ENCODE measurements around the gene FRAS1. TPM values are rescaled to one million over a fixed set of nuclear protein-coding genes. Genes with fewer than 3 reads are reported as not detected.

The FRAS1 gene
- polyA plus RNA-seq, 2 of the 4 experiments (the other 2 are of a cell fraction), result 2.3 to 5.8 TPM

DNA sequence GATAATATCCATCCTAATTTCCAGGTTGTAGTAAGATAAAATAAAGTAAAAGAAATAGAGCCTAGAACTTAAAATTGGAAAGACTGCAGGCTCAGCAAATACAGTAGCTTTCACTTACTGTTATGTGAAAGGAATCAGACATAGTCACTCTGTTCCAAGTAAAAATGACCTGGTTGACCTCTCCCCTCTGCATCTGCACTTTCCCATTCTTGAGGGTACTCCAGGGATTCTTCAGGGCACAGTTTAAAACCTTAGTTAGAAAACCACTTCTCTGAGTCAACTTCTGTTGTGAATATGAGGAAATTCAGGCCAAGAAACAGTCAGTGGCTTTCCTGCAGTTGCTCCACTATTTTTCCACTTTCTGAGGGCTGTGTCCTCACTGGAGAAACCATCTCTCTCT lies 42.9 kb downstream of the FRAS1 start:
- FAIRE-seq, result no peak
- ATAC-seq, result no peak
- CTCF ChIA-PET, result no interaction called here

DNA sequence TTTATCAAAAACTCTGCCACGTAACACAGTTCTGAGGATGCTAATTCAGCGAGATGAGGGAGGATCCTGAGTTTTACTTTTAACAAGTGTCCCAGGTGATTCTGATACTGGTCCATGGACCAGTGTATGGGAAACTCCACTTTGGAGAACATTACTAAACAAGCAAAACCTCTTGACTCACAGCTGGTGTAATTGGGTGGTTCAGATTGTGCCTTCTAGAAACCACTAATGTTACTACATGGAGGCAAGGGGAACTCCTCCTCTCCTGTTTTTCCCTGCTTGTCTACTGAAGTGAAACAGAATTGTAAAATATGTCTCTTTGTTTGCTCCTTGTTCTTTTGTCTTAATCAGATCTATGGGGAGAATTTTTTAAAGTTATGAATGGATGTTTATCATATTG lies 62.6 kb downstream of the FRAS1 start:
- FAIRE-seq, result no peak
- ChIA-PET POLR2A (no interaction called here), CTCF (no interaction called here)
- Histone ChIP-seq H3K4me1 (no peaks in the 10 kb centered on the region), H3K4me3 (no peak overlapping the region), H3K4me2 (no peak overlapping the region), H3K27ac (no peak overlapping the region), H3K9me3 (no peaks in the 10 kb centered on the region)
- DNase-seq (ENCODE audit: low read depth in 1 of 2, low spot score in 1 of 2), result no peak
- no peak for ATAC-seq
- WGBS (ENCODE audit: missing lambda C conversion rate), result 75% methylated on average over 2 of the region's 2 CpGs
- TF ChIP-seq NPAS2 (CRISPR knock-in tag; IDR thresholded peaks at IDR 0.05; ENCODE audit: borderline replicate concordance) (no peak), JUNB (IDR thresholded peaks at IDR 0.05) (no peak)

More for the DNA sequence above, 42.9 kb downstream of the FRAS1 start:
- DNase-seq (ENCODE audit: low read depth in 1 of 2, low spot score in 1 of 2), result no peak
- TF ChIP-seq ZC3H11A (IDR thresholded peaks at IDR 0.05), result no peak
- TF ChIP-seq MAFK (IDR thresholded peaks at IDR 0.05; ENCODE audit: partially characterized antibody), result peak; percentile 12
- TF ChIP-seq MAZ (IDR thresholded peaks at IDR 0.05; ENCODE audit: borderline replicate concordance, low read depth, low read length), result no peak
- H3K4me3 ChIP-seq, result no peak overlapping the region
- H3K27ac ChIP-seq, result no peak overlapping the region
- no peaks in the 10 kb centered on the region for H3K9me3 ChIP-seq
- H3K4me2 ChIP-seq, result no peak overlapping the region
- POLR2A ChIA-PET, result no interaction called here
- no peaks in the 10 kb centered on the region for H3K4me1 ChIP-seq

DNA sequence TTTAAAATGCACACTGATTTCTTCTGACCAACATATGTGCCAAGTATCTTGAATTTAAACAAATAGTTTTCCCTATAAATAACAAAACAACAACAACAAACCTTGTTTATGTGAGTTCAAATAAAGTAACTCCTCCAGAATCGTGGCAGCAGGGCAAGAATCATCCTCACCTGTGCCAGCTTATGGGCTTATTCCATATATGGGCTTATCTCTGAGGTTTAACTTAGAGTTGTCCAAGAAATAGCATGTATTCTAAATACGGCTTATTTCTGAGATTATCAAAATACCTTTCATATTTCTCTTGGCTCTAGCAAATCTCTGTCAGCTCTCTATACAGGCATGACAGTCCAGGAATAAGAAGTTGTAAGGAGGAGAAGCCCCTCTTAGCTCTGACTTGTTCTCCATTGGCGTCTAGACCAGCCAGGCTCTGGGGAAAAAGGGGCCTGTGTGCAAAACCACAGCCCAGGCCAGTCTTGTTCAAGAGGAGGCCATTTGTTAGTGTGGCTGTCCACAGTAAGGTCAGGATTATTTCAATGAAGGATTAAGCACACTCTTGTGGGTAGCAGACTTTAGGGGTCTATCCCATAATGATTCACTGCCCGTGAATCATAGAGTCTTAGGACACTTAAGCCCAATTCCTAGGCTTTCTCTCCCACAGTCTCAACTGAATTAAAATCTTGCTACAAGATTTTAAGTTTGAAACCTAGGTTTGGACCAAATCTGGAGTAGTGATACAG lies 63.2 kb downstream of the FRAS1 start:
- H3K27ac ChIP-seq, result no peak overlapping the region
- FAIRE-seq (no peak), ATAC-seq (no peak), DNase-seq (ENCODE audit: low read depth in 1 of 2, low spot score in 1 of 2) (no peak)
- TF ChIP-seq, protein P1, sequence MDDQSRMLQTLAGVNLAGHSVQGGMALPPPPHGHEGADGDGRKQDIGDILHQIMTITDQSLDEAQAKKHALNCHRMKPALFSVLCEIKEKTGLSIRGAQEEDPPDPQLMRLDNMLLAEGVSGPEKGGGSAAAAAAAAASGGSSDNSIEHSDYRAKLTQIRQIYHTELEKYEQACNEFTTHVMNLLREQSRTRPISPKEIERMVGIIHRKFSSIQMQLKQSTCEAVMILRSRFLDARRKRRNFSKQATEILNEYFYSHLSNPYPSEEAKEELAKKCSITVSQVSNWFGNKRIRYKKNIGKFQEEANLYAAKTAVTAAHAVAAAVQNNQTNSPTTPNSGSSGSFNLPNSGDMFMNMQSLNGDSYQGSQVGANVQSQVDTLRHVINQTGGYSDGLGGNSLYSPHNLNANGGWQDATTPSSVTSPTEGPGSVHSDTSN (IDR thresholded peaks at IDR 0.05), result no peak
- TF ChIP-seq JUN (IDR thresholded peaks at IDR 0.05), result no peak
- TF ChIP-seq, protein P2, sequence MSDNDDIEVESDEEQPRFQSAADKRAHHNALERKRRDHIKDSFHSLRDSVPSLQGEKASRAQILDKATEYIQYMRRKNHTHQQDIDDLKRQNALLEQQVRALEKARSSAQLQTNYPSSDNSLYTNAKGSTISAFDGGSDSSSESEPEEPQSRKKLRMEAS (IDR thresholded peaks at IDR 0.05), result no peak
- TF ChIP-seq TFCP2L1 (CRISPR knock-in tag; IDR thresholded peaks at IDR 0.05), result no peak
- TF ChIP-seq ZC3H11A (IDR thresholded peaks at IDR 0.05), result no peak
- TF ChIP-seq JUNB (IDR thresholded peaks at IDR 0.05), result no peak
- TF ChIP-seq, protein P3, sequence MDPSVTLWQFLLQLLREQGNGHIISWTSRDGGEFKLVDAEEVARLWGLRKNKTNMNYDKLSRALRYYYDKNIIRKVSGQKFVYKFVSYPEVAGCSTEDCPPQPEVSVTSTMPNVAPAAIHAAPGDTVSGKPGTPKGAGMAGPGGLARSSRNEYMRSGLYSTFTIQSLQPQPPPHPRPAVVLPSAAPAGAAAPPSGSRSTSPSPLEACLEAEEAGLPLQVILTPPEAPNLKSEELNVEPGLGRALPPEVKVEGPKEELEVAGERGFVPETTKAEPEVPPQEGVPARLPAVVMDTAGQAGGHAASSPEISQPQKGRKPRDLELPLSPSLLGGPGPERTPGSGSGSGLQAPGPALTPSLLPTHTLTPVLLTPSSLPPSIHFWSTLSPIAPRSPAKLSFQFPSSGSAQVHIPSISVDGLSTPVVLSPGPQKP (IDR thresholded peaks at IDR 0.05; ENCODE audit: low read depth, low read length), result no peak
- no peak for TF ChIP-seq FOSL2 (IDR thresholded peaks at IDR 0.05)
- no peak for TF ChIP-seq FOSL2 (CRISPR knock-in tag; IDR thresholded peaks at IDR 0.05)
- TF ChIP-seq RCOR1 (IDR thresholded peaks at IDR 0.05; ENCODE audit: low read depth, low read length), result no peak
- TF ChIP-seq EHMT2 (IDR thresholded peaks at IDR 0.05; ENCODE audit: low read depth), result no peak
- TF ChIP-seq CHD2 (IDR thresholded peaks at IDR 0.05; ENCODE audit: low read length, partially characterized antibody), result no peak
- no peak for TF ChIP-seq ZNF302 (CRISPR knock-in tag; IDR thresholded peaks at IDR 0.05)
- TF ChIP-seq, protein P4, sequence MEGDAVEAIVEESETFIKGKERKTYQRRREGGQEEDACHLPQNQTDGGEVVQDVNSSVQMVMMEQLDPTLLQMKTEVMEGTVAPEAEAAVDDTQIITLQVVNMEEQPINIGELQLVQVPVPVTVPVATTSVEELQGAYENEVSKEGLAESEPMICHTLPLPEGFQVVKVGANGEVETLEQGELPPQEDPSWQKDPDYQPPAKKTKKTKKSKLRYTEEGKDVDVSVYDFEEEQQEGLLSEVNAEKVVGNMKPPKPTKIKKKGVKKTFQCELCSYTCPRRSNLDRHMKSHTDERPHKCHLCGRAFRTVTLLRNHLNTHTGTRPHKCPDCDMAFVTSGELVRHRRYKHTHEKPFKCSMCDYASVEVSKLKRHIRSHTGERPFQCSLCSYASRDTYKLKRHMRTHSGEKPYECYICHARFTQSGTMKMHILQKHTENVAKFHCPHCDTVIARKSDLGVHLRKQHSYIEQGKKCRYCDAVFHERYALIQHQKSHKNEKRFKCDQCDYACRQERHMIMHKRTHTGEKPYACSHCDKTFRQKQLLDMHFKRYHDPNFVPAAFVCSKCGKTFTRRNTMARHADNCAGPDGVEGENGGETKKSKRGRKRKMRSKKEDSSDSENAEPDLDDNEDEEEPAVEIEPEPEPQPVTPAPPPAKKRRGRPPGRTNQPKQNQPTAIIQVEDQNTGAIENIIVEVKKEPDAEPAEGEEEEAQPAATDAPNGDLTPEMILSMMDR (IDR thresholded peaks at IDR 0.05), result no peak
- TF ChIP-seq PHF8 (IDR thresholded peaks at IDR 0.05; ENCODE audit: borderline replicate concordance, low read depth), result no peak
- TF ChIP-seq TP53 (CRISPR knock-in tag; IDR thresholded peaks at IDR 0.05), result no peak
- TF ChIP-seq NFE2L2 (conservative IDR thresholded peaks at IDR 0.05; ENCODE audit: low read length), result no peak
- no peak for TF ChIP-seq KDM5A (IDR thresholded peaks at IDR 0.05)
- no peak for TF ChIP-seq HOXA7 (CRISPR knock-in tag; IDR thresholded peaks at IDR 0.05)
- no peak for TF ChIP-seq ZSCAN20 (CRISPR knock-in tag; IDR thresholded peaks at IDR 0.05)
- TF ChIP-seq EP300 (IDR thresholded peaks at IDR 0.05), result no peak
- 62% methylated on average over 4 of the region's 4 CpGs for WGBS (ENCODE audit: missing lambda C conversion rate)
- no peak overlapping the region for H3K4me3 ChIP-seq
- ChIA-PET POLR2A (no interaction called here), CTCF (no interaction called here)
- H3K9me3 ChIP-seq, result no peaks in the 10 kb centered on the region
- no peaks in the 10 kb centered on the region for H3K4me1 ChIP-seq
- H3K4me2 ChIP-seq, result no peak overlapping the region
